Measurements from ENCODE around the gene CAPS. TPM values are rescaled to one million over a fixed set of nuclear protein-coding genes. Genes with fewer than 3 reads are reported as not detected.
"Not testable (repeated sequence)": the region's sequence is repeated elsewhere in the genome, so short reads cannot be mapped to it uniquely, and the experiment has no call there.

CAPS gene
- total and polyA plus RNA-seq, 5 donors from 2014 or later = 1.2 to 38.8 (median 2.9) TPM

GRCh38 chr19:5877427-5877826 lies 36.6 kb upstream of the CAPS start:
- no peak overlapping the region for H3K27ac ChIP-seq (ENCODE audit: insufficient read depth, low read length, poor library complexity, severe bottlenecking)
- Mint-ChIP-seq H3K4me1 (no peaks in the 10 kb centered on the region), H3K4me3 (no peak overlapping the region), H3K27ac (no peak overlapping the region), H3K27me3 (peaks cover 5% of the 10 kb centered on the region), H3K9me3 (peaks cover 0 to 2% (median 0%) of the 10 kb centered on the region in 7 donors), H3K36me3 (no peaks in the 10 kb centered on the region)
- H3K9me3 ChIP-seq (ENCODE audit: control insufficient read depth in 2 of 2, low read length in 2 of 2) = no peaks in the 10 kb centered on the region
- no peaks in the 10 kb centered on the region for H3K27me3 ChIP-seq (ENCODE audit: control insufficient read depth, insufficient read depth, low read length)
- ATAC-seq (ENCODE audit: low read depth in 2 of 2) (no peak), DNase-seq (no peak)
- H3K4me3 ChIP-seq (ENCODE audit: low read depth, low read length) = no peak overlapping the region
- H3K4me1 ChIP-seq (ENCODE audit: control insufficient read depth, insufficient read depth, low read length, poor library complexity, severe bottlenecking) = no peaks in the 10 kb centered on the region
- H3K36me3 ChIP-seq (ENCODE audit: control insufficient read depth, insufficient read depth, low read length) = no peaks in the 10 kb centered on the region

GRCh38 chr19:5877882-5878281 lies 36.2 kb upstream of the CAPS start:
- DNase-seq = no peak
- no peaks in the 10 kb centered on the region for H3K36me3 Mint-ChIP-seq
- Histone ChIP-seq H3K4me1 (ENCODE audit: control insufficient read depth, insufficient read depth, low read length, poor library complexity, severe bottlenecking) (no peaks in the 10 kb centered on the region), H3K27me3 (ENCODE audit: control insufficient read depth, insufficient read depth, low read length) (no peaks in the 10 kb centered on the region), H3K9me3 (ENCODE audit: control insufficient read depth in 2 of 2, low read length in 2 of 2) (no peaks in the 10 kb centered on the region), H3K27ac (ENCODE audit: insufficient read depth, low read length, poor library complexity, severe bottlenecking) (no peak overlapping the region), H3K36me3 (ENCODE audit: control insufficient read depth, insufficient read depth, low read length) (no peaks in the 10 kb centered on the region), H3K4me3 (ENCODE audit: low read depth, low read length) (no peak overlapping the region)
- peaks cover 0 to 2% (median 0%) of the 10 kb centered on the region in 7 donors for H3K9me3 Mint-ChIP-seq
- H3K4me1 Mint-ChIP-seq = no peaks in the 10 kb centered on the region
- no peak overlapping the region for H3K27ac Mint-ChIP-seq
- peaks cover 5% of the 10 kb centered on the region for H3K27me3 Mint-ChIP-seq
- H3K4me3 Mint-ChIP-seq = no peak overlapping the region
- no peak for ATAC-seq (ENCODE audit: low read depth in 2 of 2)

GRCh38 chr19:5880196-5880595 lies 33.9 kb upstream of the CAPS start:
- DNase-seq (no peak), ATAC-seq (ENCODE audit: low read depth in 2 of 2) (no peak)
- H3K36me3 Mint-ChIP-seq = no peaks in the 10 kb centered on the region
- Histone ChIP-seq H3K9me3 (ENCODE audit: control insufficient read depth in 2 of 2, low read length in 2 of 2) (no peaks in the 10 kb centered on the region), H3K27me3 (ENCODE audit: control insufficient read depth, insufficient read depth, low read length) (no peaks in the 10 kb centered on the region), H3K36me3 (ENCODE audit: control insufficient read depth, insufficient read depth, low read length) (no peaks in the 10 kb centered on the region), H3K4me3 (ENCODE audit: low read depth, low read length) (no peak overlapping the region), H3K4me1 (ENCODE audit: control insufficient read depth, insufficient read depth, low read length, poor library complexity, severe bottlenecking) (no peaks in the 10 kb centered on the region), H3K27ac (ENCODE audit: insufficient read depth, low read length, poor library complexity, severe bottlenecking) (no peak overlapping the region)
- H3K4me1 Mint-ChIP-seq = no peaks in the 10 kb centered on the region
- H3K27me3 Mint-ChIP-seq = peaks cover 10% of the 10 kb centered on the region
- no peak overlapping the region for H3K4me3 Mint-ChIP-seq
- no peak overlapping the region for H3K27ac Mint-ChIP-seq
- H3K9me3 Mint-ChIP-seq = no peaks in the 10 kb centered on the region

- no peaks in the 10 kb centered on the region for H3K9me3 Mint-ChIP-seq
- Histone ChIP-seq H3K27ac (ENCODE audit: insufficient read depth, low read length, poor library complexity, severe bottlenecking) (no peak overlapping the region), H3K27me3 (ENCODE audit: control insufficient read depth, insufficient read depth, low read length) (no peaks in the 10 kb centered on the region), H3K36me3 (ENCODE audit: control insufficient read depth, insufficient read depth, low read length) (no peaks in the 10 kb centered on the region), H3K4me1 (ENCODE audit: control insufficient read depth, insufficient read depth, low read length, poor library complexity, severe bottlenecking) (no peaks in the 10 kb centered on the region), H3K4me3 (ENCODE audit: low read depth, low read length) (no peak overlapping the region), H3K9me3 (ENCODE audit: control insufficient read depth in 2 of 2, low read length in 2 of 2) (no peaks in the 10 kb centered on the region)
- H3K27ac Mint-ChIP-seq = no peak overlapping the region
- H3K36me3 Mint-ChIP-seq = no peaks in the 10 kb centered on the region
- H3K4me3 Mint-ChIP-seq = no peak overlapping the region
- ATAC-seq (ENCODE audit: low read depth in 2 of 2) = no peak
- H3K27me3 Mint-ChIP-seq = peaks cover 10% of the 10 kb centered on the region
- no peaks in the 10 kb centered on the region for H3K4me1 Mint-ChIP-seq
- DNase-seq = no peak
Observed at GRCh38 chr19:5880604-5881078, 33.4 kb upstream of the CAPS start.

GRCh38 chr19:5881543-5882299 lies 32.3 kb upstream of the CAPS start:
- Mint-ChIP-seq H3K4me3 (no peak overlapping the region), H3K4me1 (no peaks in the 10 kb centered on the region), H3K36me3 (no peaks in the 10 kb centered on the region), H3K27me3 (peaks cover 10% of the 10 kb centered on the region), H3K9me3 (no peaks in the 10 kb centered on the region), H3K27ac (no peak overlapping the region)
- no peaks in the 10 kb centered on the region for H3K36me3 ChIP-seq (ENCODE audit: control insufficient read depth, insufficient read depth, low read length)
- no peaks in the 10 kb centered on the region for H3K27me3 ChIP-seq (ENCODE audit: control insufficient read depth, insufficient read depth, low read length)
- no peak overlapping the region for H3K4me3 ChIP-seq (ENCODE audit: low read depth, low read length)
- no peaks in the 10 kb centered on the region for H3K4me1 ChIP-seq (ENCODE audit: control insufficient read depth, insufficient read depth, low read length, poor library complexity, severe bottlenecking)
- no peak for DNase-seq
- H3K27ac ChIP-seq (ENCODE audit: insufficient read depth, low read length, poor library complexity, severe bottlenecking) = no peak overlapping the region
- no peak for ATAC-seq (ENCODE audit: low read depth in 2 of 2)
- H3K9me3 ChIP-seq (ENCODE audit: control insufficient read depth in 2 of 2, low read length in 2 of 2) = no peaks in the 10 kb centered on the region

GRCh38 chr19:5882421-5882968 lies 31.6 kb upstream of the CAPS start:
- Mint-ChIP-seq H3K4me3 (no peak overlapping the region), H3K9me3 (no peaks in the 10 kb centered on the region), H3K27me3 (peaks cover 10% of the 10 kb centered on the region), H3K4me1 (no peaks in the 10 kb centered on the region), H3K27ac (no peak overlapping the region), H3K36me3 (no peaks in the 10 kb centered on the region)
- Histone ChIP-seq H3K36me3 (ENCODE audit: control insufficient read depth, insufficient read depth, low read length) (no peaks in the 10 kb centered on the region), H3K4me1 (ENCODE audit: control insufficient read depth, insufficient read depth, low read length, poor library complexity, severe bottlenecking) (no peaks in the 10 kb centered on the region), H3K27ac (ENCODE audit: insufficient read depth, low read length, poor library complexity, severe bottlenecking) (no peak overlapping the region), H3K4me3 (ENCODE audit: low read depth, low read length) (no peak overlapping the region), H3K9me3 (ENCODE audit: control insufficient read depth in 2 of 2, low read length in 2 of 2) (no peaks in the 10 kb centered on the region), H3K27me3 (ENCODE audit: control insufficient read depth, insufficient read depth, low read length) (no peaks in the 10 kb centered on the region)
- ATAC-seq (ENCODE audit: low read depth in 2 of 2) (no peak), DNase-seq (no peak)

GRCh38 chr19:5883157-5883873 lies 30.7 kb upstream of the CAPS start:
- H3K4me1 ChIP-seq (ENCODE audit: control insufficient read depth, insufficient read depth, low read length, poor library complexity, severe bottlenecking); H3K9me3 ChIP-seq (ENCODE audit: control insufficient read depth in 2 of 2, low read length in 2 of 2); H3K36me3 ChIP-seq (ENCODE audit: control insufficient read depth, insufficient read depth, low read length); H3K4me3 ChIP-seq (ENCODE audit: low read depth, low read length); DNase-seq; H3K27ac Mint-ChIP-seq; ATAC-seq (ENCODE audit: low read depth in 2 of 2); H3K36me3 Mint-ChIP-seq; H3K9me3 Mint-ChIP-seq; H3K27ac ChIP-seq (ENCODE audit: insufficient read depth, low read length, poor library complexity, severe bottlenecking); H3K4me3 Mint-ChIP-seq; H3K27me3 ChIP-seq (ENCODE audit: control insufficient read depth, insufficient read depth, low read length); H3K4me1 Mint-ChIP-seq: not testable (repeated sequence)
- peaks cover 17% of the 10 kb centered on the region for H3K27me3 Mint-ChIP-seq
